SK-N-SH treated with all-trans-retinoic acid at 6 μM for 48 hours (cell line): Measurements from ENCODE around the gene ACOXL.

Experiments used
- ATAC-seq: fragments of 200-7000 bp; cut with Tn5 transposase; 3 replicates; pipeline ENCODE4 v1.9.1; 2020; ENCODE audit warnings: mild to moderate bottlenecking, moderate library complexity
- ARNTL ChIP-seq: fragments of 450-650 bp; formaldehyde crosslinking; IDR thresholded peaks from 2 replicates; pipeline ENCODE4 v1.5.0; 2020; ENCODE audit warnings: low read depth, mild to moderate bottlenecking, moderate library complexity, borderline replicate concordance
- CREB5 ChIP-seq: fragments of 250-450 bp; sonication (Bioruptor Pico); IDR thresholded peaks from 2 replicates; pipeline ENCODE4 v1.5.1; 2020; ENCODE audit warnings: low read depth, mild to moderate bottlenecking, moderate library complexity
- CSDC2 ChIP-seq: fragments of 250-450 bp; sonication (Bioruptor Pico); IDR thresholded peaks from 2 replicates; pipeline ENCODE4 v1.5.0; 2020; ENCODE audit warnings: mild to moderate bottlenecking, moderate library complexity
- ESRRG ChIP-seq: fragments of 250-450 bp; sonication (Bioruptor Pico); IDR thresholded peaks from 2 replicates; pipeline ENCODE4 v1.6.1; 2021; ENCODE audit warnings: mild to moderate bottlenecking
- GLIS3 ChIP-seq: fragments of 250-450 bp; sonication (Bioruptor Pico); IDR thresholded peaks from 2 replicates; pipeline ENCODE4 v1.5.0; 2020; ENCODE audit warnings: mild to moderate bottlenecking, moderate library complexity
- ISL1 ChIP-seq: fragments of 250-450 bp; sonication (Bioruptor Pico); IDR thresholded peaks from 2 replicates; pipeline ENCODE4 v2.1.2; 2022; ENCODE audit warnings: mild to moderate bottlenecking, moderate library complexity
- OSR1 ChIP-seq: fragments of 250-450 bp; sonication (Bioruptor Pico); IDR thresholded peaks from 2 replicates; pipeline ENCODE4 v1.8.0; 2022; ENCODE audit warnings: moderate library complexity, mild to moderate bottlenecking, inconsistent platforms
- PATZ1 ChIP-seq: fragments of 250-450 bp; sonication (Bioruptor Pico); IDR thresholded peaks from 2 replicates; pipeline ENCODE4 v1.8.0; 2020; ENCODE audit warnings: mild to moderate bottlenecking, moderate library complexity, borderline replicate concordance
- POU6F1 ChIP-seq: fragments of 250-450 bp; sonication (Bioruptor Pico); IDR thresholded peaks from 2 replicates; pipeline ENCODE4 v1.8.0; 2021; ENCODE audit warnings: low read depth, mild to moderate bottlenecking, moderate library complexity, borderline replicate concordance
- PPARA ChIP-seq: fragments of 250-450 bp; sonication (Bioruptor Pico); IDR thresholded peaks from 2 replicates; pipeline ENCODE4 v1.5.0; 2020; ENCODE audit warnings: mild to moderate bottlenecking, borderline replicate concordance
- RARB ChIP-seq: fragments of 250-450 bp; sonication (Bioruptor Pico); IDR thresholded peaks from 2 replicates; pipeline ENCODE4 v1.8.0; 2021; ENCODE audit warnings: mild to moderate bottlenecking, moderate library complexity
- SNAI2 ChIP-seq: fragments of 250-450 bp; sonication (Bioruptor Pico); IDR thresholded peaks from 2 replicates; pipeline ENCODE4 v1.5.0; 2020; ENCODE audit warnings: mild to moderate bottlenecking, moderate library complexity
- TCF4 ChIP-seq: fragments of 250-450 bp; sonication (Bioruptor Pico); IDR thresholded peaks from 2 replicates; pipeline ENCODE4 v1.8.0; 2021; ENCODE audit warnings: mild to moderate bottlenecking, moderate library complexity, borderline replicate concordance
- TOX ChIP-seq: fragments of 250-450 bp; sonication (Bioruptor Pico); IDR thresholded peaks from 2 replicates; pipeline ENCODE4 v1.8.0; 2021; ENCODE audit warnings: mild to moderate bottlenecking, moderate library complexity, borderline replicate concordance
- TSHZ2 ChIP-seq: fragments of 250-450 bp; sonication (Bioruptor Pico); IDR thresholded peaks from 2 replicates; pipeline ENCODE4 v1.5.0; 2020; ENCODE audit warnings: mild to moderate bottlenecking, moderate library complexity
- ZC3H10 ChIP-seq: fragments of 250-450 bp; sonication (Bioruptor Pico); IDR thresholded peaks from 2 replicates; pipeline ENCODE4 v1.5.1; 2021; ENCODE audit warnings: mild to moderate bottlenecking, moderate library complexity
- ZFP3 ChIP-seq: fragments of 250-450 bp; sonication (Bioruptor Pico); IDR thresholded peaks from 2 replicates; pipeline ENCODE4 v1.5.0; 2020; ENCODE audit warnings: mild to moderate bottlenecking, moderate library complexity
- ZFP30 ChIP-seq: fragments of 450-650 bp; formaldehyde crosslinking; IDR thresholded peaks from 2 replicates; pipeline ENCODE4 v1.5.0; 2022; ENCODE audit warnings: mild to moderate bottlenecking, moderate library complexity
- ZNF565 ChIP-seq: fragments of 450-650 bp; formaldehyde crosslinking; conservative IDR thresholded peaks from 2 replicates; pipeline ENCODE4 v1.5.0; 2020; ENCODE audit warnings: low read depth, mild to moderate bottlenecking, moderate library complexity
- ZNF70 ChIP-seq: fragments of 450-650 bp; formaldehyde crosslinking; IDR thresholded peaks from 2 replicates; pipeline ENCODE4 v1.5.0; 2020; ENCODE audit warnings: mild to moderate bottlenecking, moderate library complexity
- ZNF8 ChIP-seq: fragments of 450-650 bp; formaldehyde crosslinking; IDR thresholded peaks from 2 replicates; pipeline ENCODE4 v1.5.0; 2020; ENCODE audit warnings: mild to moderate bottlenecking, moderate library complexity

Gene ACOXL

GRCh38 chr2:111102216-111102615, 369.8 kb downstream of the ACOXL start (continued):
- TF ChIP-seq POU6F1 (CRISPR knock-in tag) (no peak), ISL1 (CRISPR knock-in tag) (no peak), ZFP30 (no peak), RARB (CRISPR knock-in tag) (no peak), CREB5 (CRISPR knock-in tag) (no peak), TCF4 (CRISPR knock-in tag) (no peak)

GRCh38 chr2:111105926-111106325, 373.6 kb downstream of the ACOXL start:
- ATAC-seq, result no peak
- no peak for TF ChIP-seq POU6F1 (CRISPR knock-in tag)
- TF ChIP-seq CSDC2 (CRISPR knock-in tag), result no peak
- no peak for TF ChIP-seq ESRRG (CRISPR knock-in tag)
- TF ChIP-seq CREB5 (CRISPR knock-in tag), result no peak
- TF ChIP-seq PPARA (CRISPR knock-in tag), result no peak
- TF ChIP-seq ISL1 (CRISPR knock-in tag), result no peak

- ATAC-seq, result no peak
- no peak for TF ChIP-seq TCF4 (CRISPR knock-in tag)
- no peak for TF ChIP-seq OSR1 (CRISPR knock-in tag)
- TF ChIP-seq ZC3H10 (CRISPR knock-in tag), result no peak
- TF ChIP-seq SNAI2 (CRISPR knock-in tag), result no peak
- no peak for TF ChIP-seq TSHZ2
- TF ChIP-seq ZFP30, result no peak
- no peak for TF ChIP-seq ZFP3
- TF ChIP-seq ARNTL, result no peak
- TF ChIP-seq PPARA (CRISPR knock-in tag), result no peak
- no peak for TF ChIP-seq PATZ1 (CRISPR knock-in tag)
- TF ChIP-seq POU6F1 (CRISPR knock-in tag), result no peak
- no peak for TF ChIP-seq ZNF70 (CRISPR knock-in tag)
- no peak for TF ChIP-seq ZNF565
- TF ChIP-seq CSDC2 (CRISPR knock-in tag), result no peak
- TF ChIP-seq ZNF8 (CRISPR knock-in tag), result no peak
- no peak for TF ChIP-seq RARB (CRISPR knock-in tag)
- no peak for TF ChIP-seq TOX (CRISPR knock-in tag)
- no peak for TF ChIP-seq GLIS3 (CRISPR knock-in tag)
These were observed 374.3 kb downstream of the ACOXL start for GRCh38 chr2:111106706-111107105.
